Fibroblast of lung (primary cell): ENCODE results near the gene INPP5A.

Experiments
- EZH2 ChIP-seq: IDR thresholded peaks from 2 replicates; pipeline ENCODE4 v1.5.1; 2012; ENCODE audit warnings: low read length, control low read depth, mild to moderate bottlenecking; ENCODE audit errors: missing control alignments
- TF ChIP-seq, protein P1 (sequence below), 2 donors: IDR thresholded peaks in 1 of 2; conservative IDR thresholded peaks in 1 of 2; 1 replicate in 1 of 2; 2 replicates in 1 of 2; pipeline ENCODE4 v1.5.1; 2011 to 2012; ENCODE audit warnings: low read length in 2 of 2, control low read depth in 1 of 2, inconsistent platforms in 1 of 2, low read depth in 1 of 2, mild to moderate bottlenecking in 1 of 2

DNA sequence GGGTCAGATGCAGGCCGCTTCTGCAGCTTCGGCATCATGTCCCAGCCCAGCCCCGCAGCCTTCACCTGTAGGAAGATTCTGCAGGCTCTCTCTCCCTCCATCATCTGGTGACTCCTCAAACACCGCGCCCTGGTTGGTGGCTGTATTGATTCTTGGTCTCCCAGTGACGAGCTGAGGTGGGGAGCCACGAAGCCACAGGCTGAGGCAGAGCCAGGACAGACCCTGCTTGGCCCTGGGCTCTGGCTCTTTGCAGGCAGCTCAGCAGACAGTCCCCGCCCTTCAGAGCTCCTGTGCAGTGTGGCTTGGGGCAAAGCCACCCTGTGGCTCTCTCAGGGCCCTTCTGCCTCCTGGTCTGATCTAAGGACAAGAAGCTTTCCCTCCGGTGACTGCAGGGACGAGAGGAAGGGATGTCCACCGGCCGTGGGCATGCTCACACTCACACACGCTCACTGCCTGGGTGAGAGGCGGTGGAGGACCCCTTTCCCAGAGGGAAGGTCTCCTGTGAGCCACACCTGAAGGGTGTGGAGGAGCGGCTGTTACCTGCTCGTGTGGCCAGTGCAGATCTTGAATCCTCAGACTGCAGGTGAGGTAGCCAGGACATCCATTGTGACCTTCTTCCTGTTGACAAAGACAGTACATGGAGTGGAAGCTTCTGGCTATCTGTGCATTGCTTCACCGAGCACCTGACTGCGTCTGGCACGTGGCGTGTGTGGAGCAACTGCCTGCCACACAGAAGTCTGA lies 79.6 kb downstream of the INPP5A start:
- TF ChIP-seq, protein P1, sequence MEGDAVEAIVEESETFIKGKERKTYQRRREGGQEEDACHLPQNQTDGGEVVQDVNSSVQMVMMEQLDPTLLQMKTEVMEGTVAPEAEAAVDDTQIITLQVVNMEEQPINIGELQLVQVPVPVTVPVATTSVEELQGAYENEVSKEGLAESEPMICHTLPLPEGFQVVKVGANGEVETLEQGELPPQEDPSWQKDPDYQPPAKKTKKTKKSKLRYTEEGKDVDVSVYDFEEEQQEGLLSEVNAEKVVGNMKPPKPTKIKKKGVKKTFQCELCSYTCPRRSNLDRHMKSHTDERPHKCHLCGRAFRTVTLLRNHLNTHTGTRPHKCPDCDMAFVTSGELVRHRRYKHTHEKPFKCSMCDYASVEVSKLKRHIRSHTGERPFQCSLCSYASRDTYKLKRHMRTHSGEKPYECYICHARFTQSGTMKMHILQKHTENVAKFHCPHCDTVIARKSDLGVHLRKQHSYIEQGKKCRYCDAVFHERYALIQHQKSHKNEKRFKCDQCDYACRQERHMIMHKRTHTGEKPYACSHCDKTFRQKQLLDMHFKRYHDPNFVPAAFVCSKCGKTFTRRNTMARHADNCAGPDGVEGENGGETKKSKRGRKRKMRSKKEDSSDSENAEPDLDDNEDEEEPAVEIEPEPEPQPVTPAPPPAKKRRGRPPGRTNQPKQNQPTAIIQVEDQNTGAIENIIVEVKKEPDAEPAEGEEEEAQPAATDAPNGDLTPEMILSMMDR (conservative IDR thresholded peaks at IDR 0.05 in 1 of 2, IDR thresholded peaks at IDR 0.05 in 1 of 2; ENCODE audit: low read depth in 1 of 2, low read length in 2 of 2) = no peak
- no peak for TF ChIP-seq EZH2
